Lower lobe of right lung (tissue), 2 donors: Measurements from ENCODE around the gene NRXN3. TPM values are rescaled to one million over a fixed set of nuclear protein-coding genes. Genes with fewer than 3 reads are reported as not detected.

Experiments
- ATAC-seq, 2 donors: fragments of 200-7000 bp; cut with Tn5 transposase; one replicate each; pipeline ENCODE4 v1.9.1; 2020 to 2022; ENCODE audit warnings: mild to moderate bottlenecking in 2 of 2, moderate library complexity in 2 of 2
- DNase-seq: peaks from one replicate; pipeline ENCODE4 v3.0.0-alpha.2; 2020
- H3K27ac ChIP-seq: fragments of 200-600 bp; one replicate; pipeline ENCODE4 v1.8.0; 2022
- H3K27me3 ChIP-seq: fragments of 200-600 bp; one replicate; pipeline ENCODE4 v1.8.0; 2022; ENCODE audit warnings: low read depth
- H3K36me3 ChIP-seq: fragments of 200-600 bp; one replicate; pipeline ENCODE4 v1.8.0; 2022; ENCODE audit warnings: mild to moderate bottlenecking
- H3K4me1 ChIP-seq: fragments of 200-600 bp; one replicate; pipeline ENCODE4 v1.8.0; 2022
- H3K4me3 ChIP-seq: fragments of 200-600 bp; one replicate; pipeline ENCODE4 v1.8.0; 2022; ENCODE audit warnings: mild to moderate bottlenecking
- H3K9me3 ChIP-seq: fragments of 200-600 bp; one replicate; pipeline ENCODE4 v1.8.0; 2022
- intact Hi-C: fragments of 100-400 bp; cut with DNase I; formaldehyde crosslinking; loops from one replicate; pipeline ENCODE4 v1.11.0; 2022
- total RNA-seq: library from RNA; stranded (reverse); fragmentation: NEBNext Ultra II Directional; extraction: Animal tissue kit (Norgen Biotek cat#: 25700); gene quantifications from one replicate; pipeline ENCODE4 v1.2.1, GENCODE V29; 2021
- TF ChIP-seq, protein P1 (sequence below): fragments of 200-600 bp; IDR thresholded peaks from one replicate; pipeline ENCODE4 v1.8.0; 2022; ENCODE audit warnings: antibody characterized with exemption, mild to moderate bottlenecking
- donor health status: DM: no; HTN: yes; CAD: no; lungs with severe emphysema.

The NRXN3 gene
- total RNA-seq, 1 donor from 2014 or later = 9.0 TPM

DNA sequence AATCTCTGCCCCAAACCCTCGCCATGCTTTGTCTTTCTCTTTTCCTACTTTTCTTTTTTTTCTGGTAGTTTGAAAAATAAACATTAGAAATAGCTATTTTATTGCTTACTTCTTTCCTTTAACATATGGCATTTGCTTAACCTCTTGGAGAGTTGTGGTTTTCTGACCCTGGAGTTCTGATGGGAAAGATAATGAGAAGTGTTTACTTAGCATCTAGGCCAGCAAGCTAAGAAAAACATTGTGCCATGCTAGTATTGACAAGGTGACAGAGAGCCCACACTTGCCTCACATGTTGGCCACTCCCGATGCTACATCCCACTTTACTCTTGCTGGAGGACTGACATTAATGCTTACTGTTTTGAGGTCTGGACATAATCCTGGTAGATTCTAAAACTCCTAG lies 1154.9 kb downstream of the NRXN3 start:
- intact Hi-C loops = no loop called here
- peak; percentile 70 for ATAC-seq
- Histone ChIP-seq H3K4me3 (no peak overlapping the region), H3K36me3 (no peaks in the 10 kb centered on the region), H3K27me3 (no peaks in the 10 kb centered on the region), H3K27ac (no peak overlapping the region), H3K9me3 (no peaks in the 10 kb centered on the region), H3K4me1 (no peaks in the 10 kb centered on the region)
- TF ChIP-seq, protein P1, sequence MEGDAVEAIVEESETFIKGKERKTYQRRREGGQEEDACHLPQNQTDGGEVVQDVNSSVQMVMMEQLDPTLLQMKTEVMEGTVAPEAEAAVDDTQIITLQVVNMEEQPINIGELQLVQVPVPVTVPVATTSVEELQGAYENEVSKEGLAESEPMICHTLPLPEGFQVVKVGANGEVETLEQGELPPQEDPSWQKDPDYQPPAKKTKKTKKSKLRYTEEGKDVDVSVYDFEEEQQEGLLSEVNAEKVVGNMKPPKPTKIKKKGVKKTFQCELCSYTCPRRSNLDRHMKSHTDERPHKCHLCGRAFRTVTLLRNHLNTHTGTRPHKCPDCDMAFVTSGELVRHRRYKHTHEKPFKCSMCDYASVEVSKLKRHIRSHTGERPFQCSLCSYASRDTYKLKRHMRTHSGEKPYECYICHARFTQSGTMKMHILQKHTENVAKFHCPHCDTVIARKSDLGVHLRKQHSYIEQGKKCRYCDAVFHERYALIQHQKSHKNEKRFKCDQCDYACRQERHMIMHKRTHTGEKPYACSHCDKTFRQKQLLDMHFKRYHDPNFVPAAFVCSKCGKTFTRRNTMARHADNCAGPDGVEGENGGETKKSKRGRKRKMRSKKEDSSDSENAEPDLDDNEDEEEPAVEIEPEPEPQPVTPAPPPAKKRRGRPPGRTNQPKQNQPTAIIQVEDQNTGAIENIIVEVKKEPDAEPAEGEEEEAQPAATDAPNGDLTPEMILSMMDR = no peak
- no peak for DNase-seq

DNA sequence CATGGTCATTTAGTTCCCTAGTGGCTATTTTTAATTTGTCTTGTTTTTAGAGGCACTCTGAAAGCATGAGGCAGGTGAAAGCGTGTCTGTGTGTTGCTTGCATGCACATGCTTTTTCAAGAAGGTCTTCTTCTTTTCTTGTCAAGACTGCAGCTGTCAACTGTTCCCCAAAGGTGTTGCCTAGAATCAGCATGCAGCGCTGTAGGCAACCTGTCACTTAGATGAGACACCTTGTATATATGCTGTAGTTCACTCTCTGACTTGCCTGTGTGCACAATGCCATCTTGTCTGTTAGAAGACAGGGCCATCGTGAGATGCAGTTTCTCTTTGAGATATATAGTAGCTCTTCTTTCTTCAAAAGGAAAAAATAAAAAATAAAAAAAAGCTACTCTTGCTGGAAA lies 1155.4 kb downstream of the NRXN3 start:
- Histone ChIP-seq H3K4me3 (no peak overlapping the region), H3K36me3 (no peaks in the 10 kb centered on the region), H3K4me1 (no peaks in the 10 kb centered on the region), H3K27ac (no peak overlapping the region), H3K9me3 (no peaks in the 10 kb centered on the region), H3K27me3 (no peaks in the 10 kb centered on the region)
- DNase-seq (no peak), ATAC-seq (no peak)
- TF ChIP-seq, protein P1 = no peak
- intact Hi-C loops = no loop called here

DNA sequence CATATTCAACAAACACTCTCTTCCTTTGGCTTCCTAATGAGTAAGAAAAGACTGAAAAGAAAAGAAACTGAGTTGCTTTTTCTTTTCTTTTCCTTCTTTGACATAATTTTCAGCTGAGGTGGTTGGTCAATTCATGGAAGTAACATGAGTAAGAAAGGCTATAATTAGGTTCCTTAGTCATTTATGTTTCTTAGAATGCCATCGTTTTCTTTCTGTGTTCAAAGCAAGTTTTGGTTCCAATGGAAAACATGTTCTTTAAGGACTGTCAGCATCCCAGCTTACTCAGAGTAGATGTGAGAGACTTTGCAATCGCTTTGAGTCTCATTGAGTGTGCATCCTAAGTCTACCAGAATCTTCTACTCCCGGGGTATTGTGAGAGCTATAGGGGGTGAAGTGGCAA lies 1158.7 kb downstream of the NRXN3 start:
- Histone ChIP-seq H3K4me1 (no peaks in the 10 kb centered on the region), H3K27me3 (no peaks in the 10 kb centered on the region), H3K36me3 (no peaks in the 10 kb centered on the region), H3K4me3 (no peak overlapping the region), H3K27ac (no peak overlapping the region), H3K9me3 (no peaks in the 10 kb centered on the region)
- ATAC-seq (no peak), DNase-seq (no peak)
- TF ChIP-seq, protein P1 = no peak
- intact Hi-C loops = no loop called here

DNA sequence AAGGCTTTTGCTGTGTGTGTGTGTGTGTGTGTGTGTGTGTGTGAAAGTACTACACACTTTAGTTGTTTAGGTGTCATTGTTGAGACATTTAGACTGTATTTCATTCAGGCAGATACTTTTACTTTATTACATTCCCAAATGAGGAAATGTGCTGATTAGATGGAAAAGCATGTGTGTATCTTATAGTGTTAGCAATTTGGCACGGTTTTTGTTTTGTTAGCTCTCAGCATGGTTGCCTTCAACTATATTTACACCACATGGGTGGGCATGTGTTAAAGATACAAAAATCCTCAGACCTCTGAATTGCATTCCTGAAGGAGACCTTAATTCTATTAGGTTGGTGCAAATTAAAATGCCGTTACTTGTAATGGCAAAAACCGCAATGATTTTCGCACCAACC lies 1161.7 kb downstream of the NRXN3 start:
- no peak for DNase-seq
- Histone ChIP-seq H3K4me1 (no peaks in the 10 kb centered on the region), H3K36me3 (no peaks in the 10 kb centered on the region), H3K4me3 (no peak overlapping the region), H3K9me3 (no peaks in the 10 kb centered on the region), H3K27me3 (no peaks in the 10 kb centered on the region), H3K27ac (no peak overlapping the region)
- intact Hi-C loops = no loop called here
- no peak for ATAC-seq
- TF ChIP-seq, protein P1 = no peak

DNA sequence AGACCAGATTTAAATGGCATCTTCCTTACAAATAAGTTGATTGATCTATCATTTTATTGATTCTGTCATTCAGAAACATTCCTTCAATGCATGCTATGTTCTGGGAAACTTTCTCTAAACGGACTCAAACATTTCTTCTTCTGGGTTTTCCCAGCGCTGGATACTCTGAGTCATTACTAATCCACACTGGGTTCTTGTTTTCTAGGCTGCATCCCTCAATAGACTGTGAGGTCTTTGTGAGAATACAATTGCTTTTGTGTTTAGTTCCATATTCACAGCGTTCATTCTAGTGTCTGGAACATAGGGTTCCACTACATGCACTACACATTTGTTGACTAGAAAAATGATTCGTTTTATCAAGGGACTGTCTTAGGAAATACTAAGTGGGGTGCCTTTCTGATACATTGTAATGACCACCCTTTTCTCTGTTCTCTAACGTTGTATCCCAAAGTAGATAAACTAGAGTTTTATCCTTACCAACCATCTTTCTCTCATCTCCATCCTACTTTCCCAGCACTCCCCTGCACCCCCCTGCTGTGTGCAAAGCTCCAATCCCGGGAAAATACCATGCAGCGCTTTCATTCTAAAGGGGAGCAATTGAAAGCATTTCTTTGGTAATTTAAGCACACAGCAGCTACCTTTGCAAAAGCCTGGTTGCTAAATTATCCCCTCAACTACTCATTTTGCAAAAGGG lies 1162.5 kb downstream of the NRXN3 start:
- Histone ChIP-seq H3K27me3 (no peaks in the 10 kb centered on the region), H3K27ac (no peak overlapping the region), H3K9me3 (no peaks in the 10 kb centered on the region), H3K36me3 (no peaks in the 10 kb centered on the region), H3K4me3 (no peak overlapping the region), H3K4me1 (no peaks in the 10 kb centered on the region)
- DNase-seq = no peak
- intact Hi-C loops = no loop called here
- ATAC-seq = no peak
- TF ChIP-seq, protein P1 = no peak
